GM21515 (cell line): ENCODE data around the gene DPP10.

Experiments used
- ATAC-seq: cut with Tn5 transposase; IDR thresholded peaks from one replicate; pipeline ENCODE4 v1.9.1; 2021; ENCODE audit not compliant: unreplicated experiment

Gene DPP10

GRCh38 chr2:115115135-115115534, 672.7 kb downstream of the DPP10 start:
- ATAC-seq, result no peak

GRCh38 chr2:115118306-115118705, 675.9 kb downstream of the DPP10 start:
- no peak for ATAC-seq

GRCh38 chr2:115119086-115119485, 676.6 kb downstream of the DPP10 start:
- no peak for ATAC-seq

GRCh38 chr2:115122701-115123100, 680.3 kb downstream of the DPP10 start:
- no peak for ATAC-seq

GRCh38 chr2:115124817-115125216, 682.4 kb downstream of the DPP10 start:
- ATAC-seq, result no peak

GRCh38 chr2:115129536-115129935, 687.1 kb downstream of the DPP10 start:
- ATAC-seq, result no peak

GRCh38 chr2:115160531-115161080, 718.2 kb downstream of the DPP10 start:
- no peak for ATAC-seq

GRCh38 chr2:115161081-115161770, 718.8 kb downstream of the DPP10 start:
- no peak for ATAC-seq

- no peak for ATAC-seq
These were observed 719.5 kb downstream of the DPP10 start for GRCh38 chr2:115161771-115162493.

GRCh38 chr2:115162494-115163293, 720.3 kb downstream of the DPP10 start:
- ATAC-seq, result no peak

GRCh38 chr2:115163572-115163971, 721.1 kb downstream of the DPP10 start:
- no peak for ATAC-seq

- ATAC-seq, result no peak
These were observed 723.2 kb downstream of the DPP10 start for GRCh38 chr2:115165529-115166109.

- ATAC-seq, result no peak
These were observed 726.0 kb downstream of the DPP10 start for GRCh38 chr2:115168457-115168856.

GRCh38 chr2:115169814-115170213, 727.4 kb downstream of the DPP10 start:
- ATAC-seq, result no peak

GRCh38 chr2:115171751-115172150, 729.3 kb downstream of the DPP10 start:
- no peak for ATAC-seq

- no peak for ATAC-seq
These were observed 732.2 kb downstream of the DPP10 start for GRCh38 chr2:115174651-115175050.

GRCh38 chr2:115183144-115183543, 740.7 kb downstream of the DPP10 start:
- no peak for ATAC-seq

- ATAC-seq, result no peak
These were observed 748.0 kb downstream of the DPP10 start for GRCh38 chr2:115190459-115190858.

GRCh38 chr2:115194623-115195022, 752.2 kb downstream of the DPP10 start:
- ATAC-seq, result no peak

GRCh38 chr2:115196587-115196986, 754.1 kb downstream of the DPP10 start:
- no peak for ATAC-seq

GRCh38 chr2:115199966-115200365, 757.5 kb downstream of the DPP10 start:
- no peak for ATAC-seq
